Measurements from ENCODE around the gene TKT.
"Not testable (repeated sequence)": the region's sequence is repeated elsewhere in the genome, so short reads cannot be mapped to it uniquely, and the experiment has no call there.

The TKT gene

DNA sequence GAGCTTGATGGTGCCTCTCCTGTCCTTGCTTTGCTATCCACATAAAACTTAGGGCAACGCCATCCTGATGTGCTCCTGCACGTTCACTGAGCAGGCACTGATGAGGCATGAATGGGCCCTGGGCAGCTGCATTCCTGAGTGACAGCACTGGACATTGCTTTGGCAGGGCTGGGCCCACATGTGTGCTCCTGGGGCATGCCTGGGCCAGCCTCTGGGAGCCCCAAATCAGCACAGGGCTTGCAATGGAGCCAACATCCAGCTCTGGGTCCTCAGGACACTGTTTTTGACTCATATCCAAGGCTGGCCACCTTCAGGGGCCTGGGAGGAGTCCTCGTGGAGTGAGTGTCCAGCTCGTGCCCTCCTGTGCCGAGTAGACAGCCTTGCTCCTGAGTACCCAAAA, 5.9 kb upstream of the TKT start:
- DNase-seq (ENCODE audit: extremely low read depth in 1 of 2, low read depth in 1 of 2) = no peak

- DNase-seq (ENCODE audit: extremely low read depth in 1 of 2, low read depth in 1 of 2) = no peak
Observed at GRCh38 chr3:53260286-53260785, 4.5 kb upstream of the TKT start.

DNA sequence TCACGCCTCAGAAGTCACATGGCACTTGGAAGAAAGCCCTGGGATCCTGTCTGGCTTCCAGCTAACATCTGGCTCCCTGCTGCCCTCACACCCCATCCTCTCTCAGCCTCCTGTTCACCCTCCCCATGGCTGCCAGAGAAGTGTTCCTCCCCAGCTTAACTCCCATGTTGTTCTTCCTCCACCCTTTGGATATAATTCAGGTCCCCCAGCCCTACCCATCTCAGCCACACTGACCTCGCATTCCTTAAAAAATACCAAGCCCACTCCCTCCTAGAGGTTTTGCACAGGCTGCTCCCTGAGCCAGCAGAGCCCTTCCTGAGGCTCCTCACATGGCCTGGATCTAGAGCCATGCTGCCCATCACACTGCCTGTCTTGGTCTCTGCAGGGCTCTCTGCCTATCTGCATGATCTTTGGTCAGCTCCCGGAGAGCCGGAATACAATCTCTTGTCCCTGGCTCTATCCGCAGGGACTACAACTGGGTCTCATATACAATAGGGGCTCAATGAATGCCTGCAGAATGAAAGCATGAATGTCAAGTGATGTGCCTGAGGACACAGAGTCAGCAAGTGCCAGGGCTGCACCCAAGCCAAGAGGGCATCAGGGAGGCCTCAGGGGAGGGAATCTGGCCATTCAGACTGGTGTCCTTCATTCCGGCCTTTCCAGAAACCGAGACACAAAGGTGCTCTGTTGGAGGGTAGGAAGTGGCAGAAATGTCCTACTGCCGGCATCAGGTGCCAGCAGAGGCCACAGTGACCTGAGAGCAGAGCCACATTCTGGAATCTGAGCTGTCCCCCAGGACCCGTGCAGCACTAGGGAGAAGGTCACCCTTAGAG, 3.8 kb upstream of the TKT start:
- no peak for DNase-seq (ENCODE audit: extremely low read depth in 1 of 2, low read depth in 1 of 2)

- no peak for DNase-seq (ENCODE audit: extremely low read depth in 1 of 2, low read depth in 1 of 2)
Observed at GRCh38 chr3:53258600-53259426, 3.0 kb upstream of the TKT start.

DNA sequence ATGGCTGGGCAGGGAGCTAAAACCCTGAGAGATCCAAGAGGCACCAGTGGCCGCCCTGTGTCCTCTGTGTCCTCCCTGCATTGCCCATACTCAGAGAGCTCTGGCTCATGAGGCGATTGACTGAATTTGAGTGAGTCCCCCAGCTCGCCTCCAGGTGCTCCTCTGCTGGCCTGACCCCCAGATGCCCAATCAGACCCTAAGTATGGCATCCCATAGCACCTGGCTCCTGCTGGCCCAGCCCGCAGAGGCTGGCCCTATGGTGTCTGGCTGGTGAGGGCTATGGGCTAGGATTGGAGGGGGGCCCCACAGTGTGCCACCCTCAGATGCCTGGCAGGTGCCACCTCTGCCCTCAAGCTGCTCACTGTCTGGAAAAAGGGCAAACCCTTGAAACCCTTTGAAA, 1.6 kb upstream of the TKT start:
- no peak for DNase-seq (ENCODE audit: extremely low read depth in 1 of 2, low read depth in 1 of 2)

DNA sequence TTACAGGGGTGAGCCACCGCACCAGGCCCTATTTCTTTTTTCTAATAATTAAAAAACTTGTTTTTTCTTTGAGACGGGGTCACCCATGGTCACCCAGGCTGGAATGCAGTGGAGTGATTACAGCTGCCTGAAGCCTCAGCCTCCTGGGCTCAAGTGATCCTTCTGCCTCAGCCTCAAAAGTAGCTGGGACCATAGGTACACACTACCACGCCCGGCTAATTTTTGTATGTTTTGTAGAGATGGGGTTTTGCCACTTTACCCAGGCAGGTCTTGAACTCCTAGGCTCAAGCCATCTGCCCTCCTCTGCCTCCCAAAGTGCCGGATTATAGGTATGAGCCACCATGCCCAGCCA, 858 bp upstream of the TKT start:
- no peak for DNase-seq (ENCODE audit: extremely low read depth in 1 of 2, low read depth in 1 of 2)

DNA sequence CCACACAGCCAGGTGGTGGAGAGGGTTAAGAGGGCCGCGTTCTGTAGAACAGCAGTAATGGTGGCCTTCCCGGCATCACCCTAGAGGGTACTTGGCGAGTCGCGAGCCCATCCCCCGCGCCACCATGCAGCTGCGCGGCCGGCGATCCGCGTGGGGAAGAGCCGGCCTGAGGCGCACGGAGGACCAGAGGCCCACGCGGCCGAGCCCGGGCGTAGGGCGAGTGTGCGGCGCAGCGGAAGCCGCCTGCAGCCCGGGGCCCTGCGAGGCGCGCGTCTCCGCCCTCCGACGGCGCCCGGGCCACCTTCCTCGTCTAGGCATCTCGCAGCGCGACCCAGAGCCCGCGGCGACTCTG, 423 bp downstream of the TKT start:
- DNase-seq (ENCODE audit: extremely low read depth in 1 of 2, low read depth in 1 of 2) = no peak

- peak in 1 of 2 donors; percentile 14 for DNase-seq (ENCODE audit: extremely low read depth in 1 of 2, low read depth in 1 of 2)
Observed at GRCh38 chr3:53254509-53255422, 1.1 kb downstream of the TKT start.

DNA sequence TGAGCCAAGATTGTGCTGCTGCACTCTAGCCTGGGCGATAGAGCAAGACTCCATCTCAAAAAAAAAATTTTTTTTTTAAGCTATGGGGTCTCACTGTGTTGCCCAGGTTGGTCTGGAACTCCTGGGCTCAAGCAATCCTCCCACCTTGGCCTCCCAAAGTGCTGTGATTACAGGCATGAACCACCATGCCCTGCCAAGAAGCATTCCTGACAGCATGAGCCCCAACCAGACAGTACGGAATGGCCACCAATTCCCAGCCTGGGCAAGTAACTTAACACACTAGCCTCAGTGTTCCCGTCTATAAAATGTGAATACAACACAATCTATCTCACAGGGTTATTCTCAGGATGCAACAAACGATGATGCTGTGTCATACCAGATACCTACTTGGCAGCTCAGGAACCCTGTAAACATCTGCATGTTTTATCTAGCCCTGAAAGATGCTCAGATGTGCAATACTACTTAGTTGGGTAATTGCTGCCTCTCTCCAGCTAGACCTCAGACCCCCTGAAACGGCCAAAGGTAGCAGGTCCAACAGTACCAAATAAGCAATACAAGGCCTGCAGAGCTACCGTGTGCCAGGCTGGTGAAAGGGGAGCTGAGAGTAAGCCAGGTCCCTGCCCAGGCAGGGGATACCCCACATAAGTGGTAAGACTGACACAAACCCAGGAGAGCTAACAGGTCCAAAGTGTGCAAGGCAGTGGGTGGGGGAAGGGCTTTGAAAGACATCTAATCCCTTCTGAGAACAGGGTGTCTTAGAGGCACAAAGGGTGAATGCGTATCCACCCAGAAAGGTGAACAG, 1.9 kb downstream of the TKT start:
- DNase-seq (ENCODE audit: extremely low read depth in 1 of 2, low read depth in 1 of 2) = no peak

DNA sequence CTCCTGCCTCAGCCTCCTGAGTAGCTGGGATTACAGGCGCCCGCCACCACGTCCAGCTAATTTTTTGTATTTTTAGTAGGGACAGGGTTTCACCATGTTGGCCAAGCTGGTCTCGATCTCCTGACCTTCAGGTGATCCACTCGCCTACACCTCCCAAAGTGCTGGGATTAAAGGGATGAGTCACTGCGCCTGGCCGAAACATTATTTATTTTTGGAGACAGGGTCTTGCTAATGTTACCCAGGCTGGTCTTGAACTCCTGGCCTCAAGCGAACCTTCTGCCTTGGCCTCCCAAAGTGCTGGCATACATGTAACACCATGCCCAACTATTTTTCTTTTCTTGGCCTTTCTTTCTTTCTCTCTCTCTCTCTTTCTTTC, 2.9 kb downstream of the TKT start:
- not testable (repeated sequence) for DNase-seq (ENCODE audit: extremely low read depth in 1 of 2, low read depth in 1 of 2)

DNA sequence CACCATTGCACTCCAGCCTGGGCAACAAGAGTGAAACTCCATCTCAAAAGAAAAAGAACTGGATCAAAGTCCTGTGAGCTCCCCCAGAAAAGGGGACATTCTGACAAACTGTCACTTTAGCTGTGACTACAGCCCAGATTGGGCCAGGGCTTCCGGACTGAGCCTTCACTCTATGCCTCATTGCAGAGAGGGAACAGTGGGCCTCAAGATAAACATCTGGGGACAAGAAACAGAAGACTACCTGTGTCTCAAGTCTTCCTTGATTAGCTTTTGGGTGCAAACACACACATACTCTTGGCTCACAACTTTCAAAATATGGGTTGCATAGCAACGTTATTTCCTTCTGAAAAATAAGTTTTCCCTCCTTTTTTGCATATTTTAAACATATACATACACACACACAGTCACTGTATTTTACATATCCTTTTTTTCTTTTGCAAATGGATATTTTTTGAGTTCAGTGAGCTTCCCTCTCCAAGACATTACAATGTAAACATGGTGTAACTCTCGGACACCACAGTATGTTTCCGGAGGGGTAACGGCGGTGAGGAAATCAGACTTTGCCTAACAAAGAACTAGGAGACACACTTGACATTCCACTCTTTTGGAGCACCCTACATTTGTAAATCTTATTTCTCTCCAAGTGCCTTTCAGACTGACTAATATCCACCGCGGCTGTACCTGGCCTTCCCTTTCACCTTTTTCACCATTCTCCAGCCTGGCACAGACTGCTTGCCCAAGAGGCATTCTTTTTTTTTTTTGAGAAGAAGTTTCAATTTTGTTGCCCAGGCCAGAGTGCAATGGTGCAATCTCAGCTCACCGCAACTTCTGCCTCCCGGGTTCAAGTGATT, 3.5 kb downstream of the TKT start:
- DNase-seq (ENCODE audit: extremely low read depth in 1 of 2, low read depth in 1 of 2) = no peak

DNA sequence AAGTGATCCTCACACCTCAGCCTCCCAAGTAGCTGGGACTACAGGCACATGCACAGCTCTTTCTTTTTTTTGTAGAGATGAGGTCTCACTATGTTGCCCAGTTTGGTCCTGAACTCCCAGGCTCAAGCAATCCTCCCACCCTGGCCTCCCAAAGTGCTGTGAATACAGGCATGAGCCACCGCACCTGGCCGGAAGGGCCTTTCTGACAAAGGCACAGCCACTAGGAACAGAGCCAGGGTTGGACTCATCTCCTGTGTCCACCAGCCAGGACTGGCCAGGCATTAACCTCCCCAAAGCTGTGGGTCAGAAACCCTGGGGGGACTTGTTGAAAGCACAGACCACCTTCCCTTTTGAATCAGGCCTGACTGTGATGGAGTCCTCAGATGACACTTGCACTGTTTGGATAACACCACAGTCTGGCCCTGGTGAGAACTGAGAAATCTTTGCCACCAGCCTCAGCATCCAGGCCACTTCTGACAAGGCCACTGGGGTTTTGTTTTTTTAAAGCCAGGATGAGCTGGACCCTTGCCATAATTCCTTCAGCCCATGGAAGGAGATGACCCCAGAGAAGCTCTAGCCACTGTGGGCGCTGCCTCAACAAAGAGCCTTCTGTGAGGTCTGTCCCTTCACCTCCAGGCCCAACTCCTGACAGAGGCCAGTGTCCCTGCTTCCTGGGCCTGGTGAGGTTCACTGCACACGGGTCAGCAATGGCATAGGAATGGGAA, 4.8 kb downstream of the TKT start:
- no peak for DNase-seq (ENCODE audit: extremely low read depth in 1 of 2, low read depth in 1 of 2)

GRCh38 chr3:53250453-53250852, 5.4 kb downstream of the TKT start:
- DNase-seq (ENCODE audit: extremely low read depth in 1 of 2, low read depth in 1 of 2) = no peak

DNA sequence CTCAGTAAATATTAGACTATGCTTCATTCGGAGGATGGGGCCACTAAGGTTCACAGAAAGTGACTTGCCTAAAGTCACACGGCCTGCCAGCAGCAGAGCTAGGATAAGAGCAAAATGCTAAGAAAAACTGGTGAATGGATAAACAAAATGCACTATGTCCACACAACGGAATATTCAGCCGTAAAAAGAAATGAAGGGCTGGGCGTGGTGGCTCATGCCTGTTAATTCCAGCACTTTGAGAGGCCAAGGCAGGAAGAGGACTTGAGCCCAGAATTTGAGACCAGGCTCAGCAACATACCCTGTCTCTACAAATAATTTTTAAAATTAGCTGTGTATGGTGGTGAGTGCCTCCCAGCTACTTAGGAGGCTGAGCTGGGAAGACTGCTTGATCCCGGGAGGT, 7.7 kb downstream of the TKT start:
- no peak for DNase-seq (ENCODE audit: extremely low read depth in 1 of 2, low read depth in 1 of 2)

GRCh38 chr3:53247619-53248018, 8.2 kb downstream of the TKT start:
- DNase-seq (ENCODE audit: extremely low read depth in 1 of 2, low read depth in 1 of 2) = no peak

- no peak for DNase-seq (ENCODE audit: extremely low read depth in 1 of 2, low read depth in 1 of 2)
Observed at GRCh38 chr3:53244271-53244670, 11.6 kb downstream of the TKT start.

- DNase-seq (ENCODE audit: extremely low read depth in 1 of 2, low read depth in 1 of 2) = no peak
Observed at GRCh38 chr3:53243785-53244184, 12.0 kb downstream of the TKT start.

GRCh38 chr3:53243165-53243564, 12.7 kb downstream of the TKT start:
- no peak for DNase-seq (ENCODE audit: extremely low read depth in 1 of 2, low read depth in 1 of 2)

- DNase-seq (ENCODE audit: extremely low read depth in 1 of 2, low read depth in 1 of 2) = no peak
Observed at GRCh38 chr3:53242642-53243041, 13.2 kb downstream of the TKT start.
